IMR-90 (cell line): ENCODE measurements around the gene RAP1GAP. TPM values are rescaled to one million over a fixed set of nuclear protein-coding genes. Genes with fewer than 3 reads are reported as not detected.

Experiments
- ATAC-seq: fragments of 200-7000 bp; cut with Tn5 transposase; 2 replicates; pipeline ENCODE4 v1.9.1; 2020; ENCODE audit warnings: low read depth, mild to moderate bottlenecking, moderate library complexity
- BruUV-seq: library from RNA; stranded (reverse); fragments of 400-500 nt; replicated peaks from 2 replicates; lab custom pipeline; 2021; lab: Mats Ljungman, UMichigan
- CTCF ChIA-PET: fragments of 300-600 bp; formaldehyde crosslinking; extraction: SDS; loops from one replicate; lab custom pipeline; 2021; ENCODE audit warnings: antibody characterized with exemption; lab: Yijun Ruan, JAX
- POLR2A ChIA-PET: fragments of 300-600 bp; sonication (Branson Sonifier 250); formaldehyde crosslinking; loops from one replicate; lab custom pipeline; 2022; ENCODE audit warnings: antibody characterized with exemption; ENCODE audit not compliant: unreplicated experiment; lab: Charles Lee
- DNase-seq: peaks from one replicate; pipeline ENCODE4 v3.0.0; 2013
- H2AFZ ChIP-seq: replicated peaks from 2 replicates; pipeline ENCODE3; 2013; ENCODE audit warnings: low read length, mild to moderate bottlenecking; ENCODE audit not compliant: poor library complexity
- H2AK5ac ChIP-seq: 2 replicates; pipeline ENCODE4 v1.6.1; 2013; ENCODE audit warnings: low read depth, low read length, inconsistent platforms
- H2AK9ac ChIP-seq: replicated peaks from 2 replicates; pipeline ENCODE3; 2013; ENCODE audit warnings: mild to moderate bottlenecking, low read depth, low read length, moderate library complexity; ENCODE audit not compliant: poor library complexity
- H2BK120ac ChIP-seq: 2 replicates; pipeline ENCODE4 v1.6.1; 2013; ENCODE audit warnings: low read depth, low read length, inconsistent platforms
- H2BK15ac ChIP-seq: 3 replicates; pipeline ENCODE4 v1.6.1; 2013; ENCODE audit warnings: low read depth, low read length, inconsistent platforms
- H2BK20ac ChIP-seq: 2 replicates; pipeline ENCODE4 v1.6.1; 2013; ENCODE audit warnings: low read depth, mild to moderate bottlenecking, inconsistent platforms, low read length, moderate library complexity
- H2BK5ac ChIP-seq: 2 replicates; pipeline ENCODE4 v1.6.1; 2013; ENCODE audit warnings: mild to moderate bottlenecking, low read depth, low read length, inconsistent platforms; ENCODE audit not compliant: poor library complexity, severe bottlenecking
- H3K14ac ChIP-seq: replicated peaks from 2 replicates; pipeline ENCODE4 v1.6.1; 2013; ENCODE audit warnings: low read depth, low read length, inconsistent platforms
- H3K18ac ChIP-seq: 2 replicates; pipeline ENCODE4 v1.6.1; 2013; ENCODE audit warnings: low read depth, low read length, control low read depth
- H3K23ac ChIP-seq: 2 replicates; pipeline ENCODE4 v1.6.1; 2013; ENCODE audit warnings: low read depth, low read length, inconsistent platforms
- H3K27ac ChIP-seq: 2 replicates; pipeline ENCODE4 v1.5.1; 2013; ENCODE audit warnings: mild to moderate bottlenecking, control low read depth, low read length; ENCODE audit not compliant: insufficient read depth
- H3K27me3 ChIP-seq: 2 replicates; pipeline ENCODE4 v1.6.1; 2013; ENCODE audit warnings: low read length; ENCODE audit not compliant: control insufficient read depth, insufficient read depth
- H3K36me3 ChIP-seq: 2 replicates; pipeline ENCODE4 v1.6.1; 2013; ENCODE audit warnings: low read length, mixed read lengths; ENCODE audit not compliant: control insufficient read depth, insufficient read depth
- H3K4ac ChIP-seq: 2 replicates; pipeline ENCODE4 v1.6.1; 2013; ENCODE audit warnings: low read depth, low read length, inconsistent platforms
- H3K4me1 ChIP-seq: 2 replicates; pipeline ENCODE4 v1.6.1; 2013; ENCODE audit warnings: low read length, mixed read lengths; ENCODE audit not compliant: control insufficient read depth, insufficient read depth
- H3K4me2 ChIP-seq: 2 replicates; pipeline ENCODE4 v1.6.1; 2013; ENCODE audit warnings: low read depth, mild to moderate bottlenecking, control low read depth, low read length, moderate library complexity
- H3K4me3 ChIP-seq: 2 replicates; pipeline ENCODE4 v1.5.1; 2013; ENCODE audit warnings: low read depth, mild to moderate bottlenecking, control low read depth, low read length, moderate library complexity; ENCODE audit not compliant: insufficient read depth
- H3K56ac ChIP-seq: 2 replicates; pipeline ENCODE4 v1.6.1; 2013; ENCODE audit warnings: low read length, inconsistent platforms; ENCODE audit not compliant: insufficient read depth; ENCODE audit errors: extremely low read depth
- H3K79me1 ChIP-seq, 2 experiments: 2 replicates each; pipeline ENCODE4 v1.6.1; 2013; ENCODE audit warnings: low read length in 2 of 2, inconsistent platforms in 1 of 2, low read depth in 1 of 2
- H3K9ac ChIP-seq: 2 replicates; pipeline ENCODE4 v1.6.1; 2013; ENCODE audit warnings: low read depth, low read length, control low read depth
- H3K9me1 ChIP-seq: 2 replicates; pipeline ENCODE4 v1.6.1; 2013; ENCODE audit warnings: low read length, inconsistent platforms; ENCODE audit not compliant: insufficient read depth
- H3K9me3 ChIP-seq: 2 replicates; pipeline ENCODE4 v1.6.1; 2013; ENCODE audit warnings: low read length; ENCODE audit not compliant: control insufficient read depth, insufficient read depth
- H4K20me1 ChIP-seq: 2 replicates; pipeline ENCODE4 v1.6.1; 2013; ENCODE audit warnings: low read length, inconsistent platforms; ENCODE audit not compliant: insufficient read depth
- H4K5ac ChIP-seq: 2 replicates; pipeline ENCODE4 v1.6.1; 2013; ENCODE audit warnings: mild to moderate bottlenecking, low read depth, low read length, control low read depth
- H4K8ac ChIP-seq, 2 experiments: 2 replicates each; pipeline ENCODE4 v1.6.1; 2013; ENCODE audit warnings: low read depth in 2 of 2, low read length in 2 of 2, control low read depth in 1 of 2, inconsistent platforms in 1 of 2
- H4K91ac ChIP-seq: 2 replicates; pipeline ENCODE4 v1.6.1; 2013; ENCODE audit warnings: low read depth, low read length, inconsistent platforms; ENCODE audit not compliant: insufficient read depth
- BHLHE40 ChIP-seq: fragments of 150-350 bp; IDR thresholded peaks from 2 replicates; pipeline ENCODE4 v1.6.1; 2016; ENCODE audit warnings: mild to moderate bottlenecking, low read depth, low read length
- CEBPB ChIP-seq: IDR thresholded peaks from 2 replicates; pipeline ENCODE4 v1.6.1; 2012; ENCODE audit warnings: low read depth, low read length, improper control_type of control experiment
- CHD1 ChIP-seq: IDR thresholded peaks from 2 replicates; pipeline ENCODE4 v1.6.1; 2012; ENCODE audit warnings: low read depth, low read length, improper control_type of control experiment
- CTCF ChIP-seq: conservative IDR thresholded peaks from 2 replicates; pipeline ENCODE4 v1.5.1; 2012; ENCODE audit warnings: mild to moderate bottlenecking, low read depth, low read length, improper control_type of control experiment
- FOS ChIP-seq: fragments of 150-350 bp; IDR thresholded peaks from 2 replicates; pipeline ENCODE4 v1.6.1; 2016; ENCODE audit warnings: low read depth, low read length
- MAFK ChIP-seq: IDR thresholded peaks from 2 replicates; pipeline ENCODE4 v1.6.1; 2012; ENCODE audit warnings: low read depth, low read length, improper control_type of control experiment
- MAZ ChIP-seq: IDR thresholded peaks from 2 replicates; pipeline ENCODE4 v1.6.1; 2012; ENCODE audit warnings: low read depth, mild to moderate bottlenecking, low read length, improper control_type of control experiment, moderate library complexity, borderline replicate concordance
- MXI1 ChIP-seq: IDR thresholded peaks from 2 replicates; pipeline ENCODE4 v1.6.1; 2012; ENCODE audit warnings: low read depth, mild to moderate bottlenecking, low read length, moderate library complexity, borderline replicate concordance
- NFE2L2 ChIP-seq: fragments of 150-350 bp; IDR thresholded peaks from 2 replicates; pipeline ENCODE4 v1.6.1; 2016; ENCODE audit warnings: low read depth, mild to moderate bottlenecking, low read length
- POLR2A ChIP-seq: IDR thresholded peaks from 2 replicates; pipeline ENCODE4 v1.6.1; 2012; ENCODE audit warnings: mild to moderate bottlenecking, low read depth, low read length
- RAD21 ChIP-seq: IDR thresholded peaks from 2 replicates; pipeline ENCODE4 v1.6.1; 2012; ENCODE audit warnings: low read length, improper control_type of control experiment
- RCOR1 ChIP-seq: IDR thresholded peaks from 2 replicates; pipeline ENCODE4 v1.6.1; 2012; ENCODE audit warnings: mild to moderate bottlenecking, low read length, improper control_type of control experiment; ENCODE audit not compliant: insufficient replicate concordance
- RFX5 ChIP-seq: IDR thresholded peaks from 2 replicates; pipeline ENCODE4 v1.8.0; 2012; ENCODE audit warnings: low read depth, mild to moderate bottlenecking, low read length, moderate library complexity
- SMC3 ChIP-seq: fragments of 150-350 bp; IDR thresholded peaks from 2 replicates; pipeline ENCODE4 v1.6.1; 2016; ENCODE audit warnings: low read depth, mild to moderate bottlenecking, antibody characterized with exemption, low read length, moderate library complexity
- WGBS, 2 experiments: methylation state at CpG; one replicate each; pipeline versions ENCODE4 v1.1.5 to v1.1.7; 2013; ENCODE audit warnings: missing lambda C conversion rate in 2 of 2; ENCODE audit not compliant: insufficient read length in 1 of 2; ENCODE audit errors: extremely low coverage in 2 of 2; 5-methylcytosine and 5-hydroxymethylcytosine counted together
- dilution Hi-C: fragments of 300-500 bp; cut with HindIII; formaldehyde crosslinking; loops from one replicate; pipeline ENCODE4 v1.14.3; 2018; ENCODE audit warnings: low sequenced_read_pairs; ENCODE audit not compliant: unreplicated experiment
- in situ Hi-C: fragments of 300-500 bp; cut with MboI; formaldehyde crosslinking; loops from 3 replicates; pipeline ENCODE4 v1.14.3; 2019; ENCODE audit warnings: low sequenced_read_pairs, inconsistent platforms, mixed read lengths
- intact Hi-C: fragments of 100-400 bp; cut with micrococcal nuclease; formaldehyde crosslinking; loops from 2 replicates; pipeline ENCODE4 v1.10.0; 2022
- polyA plus RNA-seq, 3 experiments: library from polyadenylated mRNA; depleted of rRNA; stranded (reverse); fragments of >200 nt; gene quantifications; 2 replicates each; pipeline ENCODE4 v1.2.3, GENCODE V29; 2012; ENCODE audit warnings: low replicate concordance in 1 of 3
- total RNA-seq: library from RNA; depleted of rRNA; stranded (reverse); fragments of >200 nt; gene quantifications from 2 replicates; pipeline ENCODE4 v1.2.3, GENCODE V29; 2012
- TF ChIP-seq, protein P1 (sequence below): fragments of 150-350 bp; IDR thresholded peaks from 2 replicates; pipeline ENCODE4 v1.6.1; 2017; ENCODE audit warnings: mild to moderate bottlenecking, antibody characterized with exemption, low read length, low read depth
- TF ChIP-seq, protein P2 (sequence below): fragments of 150-350 bp; IDR thresholded peaks from 2 replicates; pipeline ENCODE4 v1.6.1; 2016; ENCODE audit warnings: low read depth, mild to moderate bottlenecking, low read length, moderate library complexity, borderline replicate concordance

The RAP1GAP gene
- total and polyA plus RNA-seq, 2 of the 4 experiments (the other 2 are of a cell fraction): under 0.01 to 0.10 TPM

DNA sequence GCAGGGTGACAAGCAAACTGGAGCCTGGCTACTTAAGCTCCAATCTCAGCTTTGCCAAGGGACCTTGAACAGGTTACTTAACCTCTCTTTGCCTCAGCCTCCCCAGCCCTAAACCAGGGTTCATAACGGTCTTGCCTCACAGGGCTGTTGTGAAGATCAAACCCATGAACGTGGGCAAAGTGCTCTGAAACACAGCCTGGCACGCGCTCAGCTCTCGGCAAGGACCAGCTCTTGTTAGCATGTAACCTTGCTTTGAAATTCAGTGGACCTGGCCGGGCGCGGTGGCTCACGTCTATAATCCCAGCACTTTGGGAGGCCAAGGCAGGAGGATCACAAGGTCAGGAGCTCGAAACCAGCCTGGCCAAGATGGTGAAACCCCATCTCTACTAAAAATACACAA, 24.8 kb downstream of the RAP1GAP start:
- Histone ChIP-seq H2BK15ac (no peak overlapping the region), H3K4me1 (no peaks in the 10 kb centered on the region), H3K4me2 (no peak overlapping the region), H2BK120ac (no peak overlapping the region), H3K9me3 (no peaks in the 10 kb centered on the region), H4K20me1 (no peaks in the 10 kb centered on the region), H3K4me3 (no peak overlapping the region), H3K27ac (no peak overlapping the region), H4K8ac (no peak overlapping the region), H4K5ac (no peak overlapping the region), H3K27me3 (peaks cover 35% of the 10 kb centered on the region), H2AFZ (no peak overlapping the region), H3K9me1 (peaks cover 2% of the 10 kb centered on the region; the same call in 1 of the 2 replicates), H3K4ac (no peak overlapping the region), H3K56ac (no peak overlapping the region), H2BK5ac (no peak overlapping the region), H3K23ac (no peak overlapping the region), H4K91ac (no peak overlapping the region), H3K36me3 (no peaks in the 10 kb centered on the region), H2AK5ac (no peak overlapping the region), H3K9ac (no peak overlapping the region), H2AK9ac (no peak overlapping the region), H3K14ac (no peak overlapping the region), H3K18ac (no peak overlapping the region), H2BK20ac (no peak overlapping the region), H3K79me1 (no peaks in the 10 kb centered on the region)
- ChIA-PET POLR2A (no interaction called here), CTCF (no interaction called here)
- in situ Hi-C loops: no loop called here
- BruUV-seq: no TSS peak
- intact Hi-C loops: no loop called here
- 58% methylated on average over 10 of the region's 10 CpGs; no CpG with 5 or more reads in 1 of the 2 experiments for WGBS, 2 experiments
- TF ChIP-seq MXI1: no peak
- TF ChIP-seq BHLHE40: no peak
- TF ChIP-seq RFX5: no peak
- no peak for TF ChIP-seq RCOR1
- TF ChIP-seq, protein P1, sequence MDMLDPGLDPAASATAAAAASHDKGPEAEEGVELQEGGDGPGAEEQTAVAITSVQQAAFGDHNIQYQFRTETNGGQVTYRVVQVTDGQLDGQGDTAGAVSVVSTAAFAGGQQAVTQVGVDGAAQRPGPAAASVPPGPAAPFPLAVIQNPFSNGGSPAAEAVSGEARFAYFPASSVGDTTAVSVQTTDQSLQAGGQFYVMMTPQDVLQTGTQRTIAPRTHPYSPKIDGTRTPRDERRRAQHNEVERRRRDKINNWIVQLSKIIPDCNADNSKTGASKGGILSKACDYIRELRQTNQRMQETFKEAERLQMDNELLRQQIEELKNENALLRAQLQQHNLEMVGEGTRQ: no peak
- TF ChIP-seq SMC3: no peak
- TF ChIP-seq FOS: no peak
- TF ChIP-seq MAZ: no peak
- no peak for TF ChIP-seq POLR2A
- TF ChIP-seq CTCF: no peak
- TF ChIP-seq CHD1: no peak
- no peak for TF ChIP-seq RAD21
- no peak for TF ChIP-seq MAFK
- TF ChIP-seq NFE2L2: no peak
- no peak for TF ChIP-seq CEBPB
- TF ChIP-seq, protein P2, sequence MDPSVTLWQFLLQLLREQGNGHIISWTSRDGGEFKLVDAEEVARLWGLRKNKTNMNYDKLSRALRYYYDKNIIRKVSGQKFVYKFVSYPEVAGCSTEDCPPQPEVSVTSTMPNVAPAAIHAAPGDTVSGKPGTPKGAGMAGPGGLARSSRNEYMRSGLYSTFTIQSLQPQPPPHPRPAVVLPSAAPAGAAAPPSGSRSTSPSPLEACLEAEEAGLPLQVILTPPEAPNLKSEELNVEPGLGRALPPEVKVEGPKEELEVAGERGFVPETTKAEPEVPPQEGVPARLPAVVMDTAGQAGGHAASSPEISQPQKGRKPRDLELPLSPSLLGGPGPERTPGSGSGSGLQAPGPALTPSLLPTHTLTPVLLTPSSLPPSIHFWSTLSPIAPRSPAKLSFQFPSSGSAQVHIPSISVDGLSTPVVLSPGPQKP: no peak
- ATAC-seq: no peak
- DNase-seq: no peak
- dilution Hi-C loops: no loop called here
